Suppressor macrophage (primary cell): Measurements from ENCODE around the gene KNG1.
"Not testable (repeated sequence)": the region's sequence is repeated elsewhere in the genome, so short reads cannot be mapped to it uniquely, and the experiment has no call there.

Experiments
- DNase-seq, 4 experiments: peaks; one replicate each; pipeline ENCODE4 v3.0.0-alpha.2; 2020 to 2022
- total RNA-seq, 17 experiments: gene quantifications; one replicate each; lab custom pipeline; 2026; ENCODE audit warnings: mixed read lengths in 6 of 17, inconsistent platforms in 3 of 17; lab: John Stamatoyannopoulos, UW

The KNG1 gene
- 0 to 1.7 (median 0) reads per million in 17 experiments for total RNA-seq

- DNase-seq: no peak
Observed at GRCh38 chr3:186717039-186717457, at the start of gene KNG1. TSS of gene KNG1 (plus strand) at chr3:186717359. CDS start at chr3:186717543, 184 bp downstream.

GRCh38 chr3:186668426-186668825 is 48.7 kb upstream of the KNG1 start:
- DNase-seq: peak in 2 of 4 experiments; percentile 9 to 10

DNA sequence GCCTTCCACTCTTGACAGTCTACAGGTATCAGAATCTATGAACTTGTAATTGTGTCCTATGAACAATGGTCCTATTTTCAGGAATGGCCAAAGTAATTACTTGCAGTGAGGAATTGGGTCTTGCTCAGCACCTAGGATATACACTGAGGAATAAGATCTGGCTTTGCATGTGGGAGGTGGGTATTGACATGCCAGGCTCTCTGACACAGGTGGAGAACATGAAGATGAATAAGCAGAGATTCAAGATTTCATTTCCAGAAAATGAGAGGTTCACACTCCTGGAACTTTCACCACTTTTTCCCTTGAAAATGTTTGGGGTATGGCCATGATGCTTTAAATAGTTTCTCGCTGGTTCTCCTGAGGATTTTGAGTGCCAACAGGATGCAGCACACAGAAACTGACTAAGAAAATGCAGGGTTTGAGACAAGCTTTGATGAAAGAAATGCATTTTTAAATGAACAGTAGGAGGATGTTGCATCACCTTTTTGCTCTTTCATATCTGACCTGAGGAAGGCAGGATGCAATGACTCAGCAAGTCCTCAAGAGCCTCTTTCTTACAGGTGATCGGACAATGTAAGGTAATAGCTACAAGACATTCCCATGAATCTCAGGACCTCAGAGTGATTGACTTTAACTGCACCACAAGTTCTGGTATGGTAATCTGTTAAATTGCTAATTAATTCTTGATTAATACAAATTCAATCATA is 47.6 kb upstream of the KNG1 start:
- DNase-seq: no peak

DNA sequence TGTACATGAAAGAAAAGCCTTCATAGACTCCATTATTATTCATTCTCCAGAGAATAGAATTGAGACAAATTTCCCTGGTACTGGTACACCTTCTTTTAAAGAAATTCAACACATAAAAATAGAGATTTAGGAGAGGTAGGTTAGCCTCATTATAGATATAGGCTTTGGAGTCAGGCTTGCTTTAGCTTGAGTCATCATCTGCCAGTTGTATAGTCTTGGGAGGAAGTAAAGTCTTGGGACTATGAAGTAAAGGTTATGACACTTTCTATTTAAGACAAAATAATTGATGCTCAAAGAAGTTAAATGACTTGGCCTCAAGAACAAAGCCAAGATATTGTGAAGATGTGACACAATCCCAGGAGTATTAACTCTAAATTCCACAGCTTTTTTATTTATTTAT is 47.0 kb upstream of the KNG1 start:
- DNase-seq: peak in 3 of 4 experiments; percentile 20 to 61 (median 52)

- no peak for DNase-seq
Observed at GRCh38 chr3:186671051-186671450, 46.1 kb upstream of the KNG1 start.

DNA sequence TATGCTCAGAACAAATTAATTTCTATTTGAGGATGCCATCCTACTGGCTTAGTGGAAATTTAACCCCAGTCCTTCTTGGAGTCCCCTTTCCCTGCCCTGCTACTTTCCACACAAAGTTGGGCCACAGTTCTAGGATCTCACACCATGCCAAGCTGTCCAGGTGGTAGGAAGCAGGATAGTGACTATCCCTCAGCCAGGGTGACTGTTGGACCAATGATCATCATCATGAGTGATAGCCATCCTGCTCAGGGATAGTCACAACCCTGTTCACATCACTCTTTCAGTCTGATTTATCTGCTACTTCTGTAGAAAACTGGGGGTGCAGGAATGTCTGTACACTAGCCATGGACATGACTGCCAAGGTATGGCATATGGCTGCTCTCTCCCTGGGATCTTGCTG is 38.6 kb upstream of the KNG1 start:
- DNase-seq: no peak

- no peak for DNase-seq
Observed at GRCh38 chr3:186679151-186679550, 38.0 kb upstream of the KNG1 start.

GRCh38 chr3:186680869-186681268 is 36.3 kb upstream of the KNG1 start:
- DNase-seq: no peak

GRCh38 chr3:186682812-186683211 is 34.3 kb upstream of the KNG1 start:
- DNase-seq: peak; percentile 19 to 66 (median 51)

DNA sequence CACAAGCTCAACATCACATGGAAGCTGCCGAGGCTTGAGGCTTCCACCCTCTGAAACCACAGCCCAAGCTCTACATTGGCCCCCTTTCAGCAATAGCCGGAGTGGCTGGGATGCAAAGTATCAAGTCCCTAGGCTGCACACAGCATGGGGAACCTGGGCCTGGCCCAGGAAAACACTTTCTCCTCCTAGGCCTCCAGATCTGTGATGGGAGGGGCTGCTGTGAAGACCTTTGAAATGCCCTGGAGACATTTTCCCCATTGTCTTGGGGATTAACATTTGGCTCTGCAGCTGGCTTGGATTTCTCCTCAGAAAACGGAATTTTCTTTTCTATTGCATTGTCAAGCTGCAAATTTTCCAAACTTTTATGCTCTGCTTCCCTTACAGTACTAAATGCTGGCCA is 33.2 kb upstream of the KNG1 start:
- DNase-seq: no peak

DNA sequence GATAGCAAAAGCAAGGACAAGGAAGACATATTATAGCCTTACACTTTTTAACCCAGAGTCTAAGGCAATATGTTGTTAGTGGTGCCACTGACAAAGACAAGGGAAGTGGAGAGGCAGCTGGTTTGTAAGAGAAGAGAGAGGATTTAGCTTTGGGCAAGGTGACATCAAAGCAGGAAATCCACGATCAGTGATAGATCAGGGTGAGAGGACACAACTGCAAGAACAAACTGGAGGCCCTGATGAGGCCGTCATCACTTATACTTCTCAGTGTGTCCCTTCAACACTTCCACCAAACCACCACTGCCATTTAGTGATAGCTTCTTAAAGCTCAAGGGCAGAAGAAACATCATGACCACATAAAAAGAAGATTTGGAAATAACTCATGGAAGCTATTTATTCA is 30.7 kb upstream of the KNG1 start:
- DNase-seq: not testable (repeated sequence)

- DNase-seq: no peak
Observed at GRCh38 chr3:186687120-186687651, 30.0 kb upstream of the KNG1 start.

DNA sequence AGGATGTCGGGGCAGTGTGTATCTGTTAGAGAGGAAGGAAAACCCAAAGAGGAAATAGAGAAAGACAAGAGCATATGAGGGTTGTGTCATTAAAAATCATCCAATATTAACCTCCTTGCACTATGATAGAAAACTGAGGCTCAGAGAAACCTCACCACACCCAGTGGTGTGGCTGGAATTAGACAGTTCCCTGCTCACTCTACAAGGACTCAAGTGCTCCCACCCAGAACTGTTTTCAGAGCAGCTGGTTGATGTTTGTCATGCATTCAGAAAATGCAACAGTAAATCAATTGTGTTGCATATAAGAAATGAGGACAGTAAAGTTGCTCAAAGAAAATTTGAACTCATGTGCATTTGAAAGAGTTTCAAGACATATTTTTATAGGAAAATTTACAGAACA is 26.9 kb upstream of the KNG1 start:
- DNase-seq: not testable (repeated sequence)

- DNase-seq: no peak
Observed at GRCh38 chr3:186691676-186692075, 25.5 kb upstream of the KNG1 start.

DNA sequence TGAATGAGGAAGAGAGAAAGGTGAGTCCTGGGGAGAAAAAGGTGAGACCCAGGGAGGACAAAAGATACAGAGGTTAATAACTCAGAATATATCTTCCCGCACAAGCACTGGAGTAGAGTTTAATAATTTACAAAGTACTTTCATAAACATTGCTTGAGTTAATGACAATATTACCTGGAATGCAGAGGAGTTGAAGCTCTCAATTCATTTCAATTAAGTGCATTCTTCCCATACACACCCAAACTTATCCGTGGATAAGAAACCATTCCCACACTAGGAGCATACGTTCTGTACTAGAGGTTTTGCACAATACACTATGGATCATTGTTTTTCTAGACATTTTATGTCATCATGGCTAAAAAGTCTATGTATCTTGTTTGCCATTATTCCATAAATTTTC is 23.3 kb upstream of the KNG1 start:
- no peak for DNase-seq

DNA sequence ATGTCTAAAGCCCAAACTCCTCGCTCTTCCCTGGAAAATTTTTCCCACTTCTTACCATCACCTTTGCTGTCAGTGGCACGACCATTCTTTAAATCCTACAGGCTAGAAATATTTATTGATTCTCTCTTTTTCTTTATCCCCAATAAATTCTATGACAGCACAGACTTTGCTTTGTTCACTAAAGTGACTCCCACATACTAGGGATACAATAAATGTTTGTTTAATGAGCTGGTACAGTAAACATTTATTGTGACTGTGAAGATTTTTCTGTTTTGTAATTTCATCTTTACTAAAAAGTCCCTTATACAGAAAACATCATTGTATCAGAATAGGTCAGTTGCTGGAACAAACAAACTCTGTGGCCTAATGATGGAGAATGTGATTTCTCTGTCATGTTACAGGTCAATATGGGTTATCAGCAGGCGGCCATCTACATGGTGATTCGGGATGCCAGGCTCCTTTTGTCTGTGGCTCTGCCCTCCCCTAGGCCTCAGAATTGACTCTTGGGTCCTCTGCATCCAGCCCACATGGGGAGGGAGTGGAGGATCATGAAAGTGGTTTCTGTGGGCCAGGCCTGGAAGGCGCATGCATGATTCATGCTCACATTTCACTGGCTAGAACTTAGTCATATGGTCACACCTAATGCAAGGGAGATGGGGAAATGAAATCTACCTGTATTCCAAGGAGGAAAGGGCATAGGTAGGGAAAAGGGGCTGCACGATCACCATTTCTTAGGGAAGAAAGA is 22.7 kb upstream of the KNG1 start:
- DNase-seq: no peak

DNA sequence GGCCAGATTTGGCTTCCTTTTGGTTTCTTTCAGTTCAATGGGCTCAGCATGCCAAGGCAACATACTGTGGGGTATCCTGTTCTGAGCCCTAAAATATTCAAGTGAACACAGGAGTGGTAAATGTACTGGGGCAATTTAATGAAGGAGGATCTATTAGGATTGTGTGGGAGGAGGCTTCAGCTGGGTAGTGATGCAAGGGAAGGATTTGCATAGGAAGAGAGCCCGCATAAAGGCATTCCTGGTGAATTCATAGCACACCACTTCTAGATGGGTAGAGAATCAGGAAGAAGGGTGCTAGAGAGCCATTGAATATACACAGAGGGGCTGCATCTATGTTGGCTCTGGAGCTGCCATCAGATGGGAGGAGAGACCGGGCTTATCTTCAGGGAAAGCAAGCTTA is 20.6 kb upstream of the KNG1 start:
- DNase-seq: no peak

GRCh38 chr3:186697510-186697909 is 19.6 kb upstream of the KNG1 start:
- no peak for DNase-seq

GRCh38 chr3:186700267-186700666 is 16.9 kb upstream of the KNG1 start:
- no peak for DNase-seq

DNA sequence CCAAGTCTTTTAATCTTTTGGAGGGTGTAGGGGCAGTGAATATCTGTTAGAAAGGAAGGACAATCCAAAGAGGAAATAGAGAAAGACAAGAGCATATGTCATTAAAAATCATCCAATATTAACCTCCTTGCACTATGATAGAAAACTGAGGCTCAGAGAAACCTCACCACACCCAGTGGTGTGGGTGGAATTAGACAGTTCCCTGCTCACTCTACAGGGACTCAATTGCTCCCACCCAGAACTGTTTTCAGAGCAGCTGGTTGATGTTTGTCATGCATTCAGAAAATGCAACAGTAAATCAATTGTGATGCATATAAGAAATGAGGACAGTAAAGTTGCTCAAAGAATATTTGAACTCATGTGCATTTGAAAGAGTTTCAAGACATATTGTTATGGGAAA is 14.7 kb upstream of the KNG1 start:
- not testable (repeated sequence) for DNase-seq

- no peak for DNase-seq
Observed at GRCh38 chr3:186705882-186706780, 11.0 kb upstream of the KNG1 start.

DNA sequence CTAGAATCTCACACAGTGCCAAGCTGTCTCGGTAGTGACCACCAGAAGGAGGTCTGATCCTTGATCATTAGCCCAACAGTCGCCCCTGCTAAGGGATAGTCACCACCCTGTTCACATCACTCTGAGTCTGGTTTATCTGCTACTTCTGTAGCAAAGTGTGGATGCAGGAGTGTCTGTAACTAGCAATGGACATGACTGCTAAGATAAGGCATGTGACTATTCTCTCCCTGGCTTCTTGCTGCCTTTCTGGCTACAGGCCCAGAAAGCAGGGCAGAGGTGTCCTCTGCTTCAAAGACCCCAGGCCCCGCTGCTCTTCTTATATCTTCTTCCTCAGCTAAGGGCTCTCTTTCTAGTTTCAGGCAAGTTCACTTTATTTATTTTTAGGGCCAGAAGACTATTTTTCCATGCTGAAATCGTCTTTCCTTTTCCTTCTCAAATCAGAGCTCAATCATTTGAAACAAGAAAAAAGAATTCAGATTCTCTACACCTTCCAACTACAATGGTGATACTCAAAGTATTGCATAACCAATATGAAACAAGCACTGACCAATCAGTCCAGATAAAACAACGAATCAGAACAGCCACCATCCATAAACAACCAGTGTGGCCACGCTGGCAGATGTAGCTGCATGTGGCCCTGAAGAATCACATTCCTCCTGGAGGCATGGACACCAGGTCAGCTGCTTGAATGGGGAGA is 8.0 kb upstream of the KNG1 start:
- no peak for DNase-seq
